ENCODE measurements around the gene PRKCH. TPM values are rescaled to one million over a fixed set of nuclear protein-coding genes. Genes with fewer than 3 reads are reported as not detected.

PRKCH gene
- total RNA-seq, 1 experiment from 2014 or later = 58.6 TPM

DNA sequence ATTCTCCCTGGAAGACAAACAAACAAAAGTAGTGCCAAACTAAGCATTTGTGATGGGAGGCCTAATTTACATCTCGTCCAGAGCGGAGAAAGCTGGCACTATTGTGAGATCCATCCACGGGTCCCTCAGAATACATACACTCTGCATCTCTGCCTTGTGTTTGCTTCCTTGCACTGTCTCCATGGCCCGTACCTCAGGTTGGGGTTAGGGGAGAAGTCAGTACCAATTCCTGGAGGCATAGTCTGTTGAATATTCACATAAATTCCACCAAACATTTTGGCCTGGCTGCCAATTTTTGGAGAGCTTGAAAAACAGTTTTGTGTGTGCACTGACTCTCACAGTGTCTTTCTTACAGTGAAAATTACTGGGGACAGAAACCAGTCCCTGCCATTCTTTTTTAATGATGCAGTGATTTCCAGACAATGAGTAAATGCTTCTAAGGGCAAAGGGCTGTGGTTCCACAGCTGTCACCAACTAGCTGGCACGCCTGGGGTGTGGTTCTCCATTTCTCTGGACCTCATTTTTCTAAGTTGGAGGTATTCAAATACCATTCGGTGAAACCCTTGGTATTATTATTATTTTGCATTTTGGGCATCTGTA lies 254.3 kb downstream of the PRKCH start:
- no peak for DNase-seq (ENCODE audit: low read depth, low spot score)
- in situ Hi-C loops (cut with HindIII; ENCODE audit: low pct_unique_long_range_greater_than_20kb, low sequenced_read_pairs) = no loop called here

DNA sequence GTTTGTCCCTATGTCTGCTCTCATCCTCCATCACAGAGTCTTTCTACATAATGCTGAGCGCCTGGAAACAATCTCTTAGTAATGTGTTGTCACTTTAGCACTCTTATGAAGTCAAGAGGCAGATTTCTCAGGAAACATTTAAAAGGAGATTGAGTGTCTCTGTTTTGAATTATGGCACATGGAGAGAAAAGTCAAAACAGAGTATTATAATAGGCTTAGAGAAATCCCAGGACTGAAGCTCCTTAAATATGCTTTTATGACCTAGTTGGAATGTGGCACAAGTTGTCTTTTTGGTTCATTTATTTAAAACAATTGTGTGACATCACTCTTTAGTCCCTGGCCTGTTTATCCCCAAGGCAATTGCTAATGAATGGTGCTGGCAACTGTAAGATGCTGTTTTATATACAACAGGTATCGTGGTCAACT lies 256.1 kb downstream of the PRKCH start:
- no peak for DNase-seq (ENCODE audit: low read depth, low spot score)
- in situ Hi-C loops (cut with HindIII; ENCODE audit: low pct_unique_long_range_greater_than_20kb, low sequenced_read_pairs) = no loop called here

DNA sequence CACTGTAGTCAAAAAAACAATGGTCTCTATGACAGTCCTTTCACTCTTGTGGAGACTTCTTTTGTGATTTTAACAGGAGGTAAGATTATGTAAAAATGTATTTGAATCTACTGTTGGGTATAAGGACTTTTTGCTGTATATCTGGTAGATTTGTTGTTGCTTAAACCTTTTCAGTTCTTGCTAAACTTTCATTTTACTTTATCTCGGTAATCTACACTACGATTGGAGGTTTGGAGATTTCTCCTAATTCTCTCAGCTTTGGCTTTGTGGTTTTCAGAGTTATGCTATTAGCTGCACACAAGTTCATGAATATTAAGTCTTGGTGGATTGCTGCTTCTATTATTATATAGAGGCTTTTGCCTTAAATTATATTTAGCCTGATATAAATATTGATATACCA lies 257.4 kb downstream of the PRKCH start:
- in situ Hi-C loops (cut with HindIII; ENCODE audit: low pct_unique_long_range_greater_than_20kb, low sequenced_read_pairs) = no loop called here
- no peak for DNase-seq (ENCODE audit: low read depth, low spot score)

DNA sequence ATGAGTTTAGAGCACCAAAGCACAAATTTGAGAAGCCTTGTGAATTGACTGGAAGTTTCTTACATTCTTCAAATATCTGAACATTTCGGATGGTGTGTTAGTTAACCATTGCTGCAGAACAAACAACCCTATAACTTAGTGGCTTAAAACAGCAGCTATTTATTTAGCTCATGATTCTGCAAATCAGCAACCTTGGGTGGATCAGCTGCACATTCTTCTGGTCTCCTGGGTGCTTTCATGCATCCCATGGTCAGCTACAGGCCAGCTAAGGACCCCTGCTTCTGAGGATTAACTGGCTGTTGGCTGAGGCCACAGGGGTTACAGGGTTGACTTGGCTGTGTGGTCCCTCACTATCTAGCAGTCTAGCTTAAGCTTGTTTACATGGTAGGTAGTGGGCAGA lies 260.0 kb downstream of the PRKCH start:
- in situ Hi-C loops (cut with HindIII; ENCODE audit: low pct_unique_long_range_greater_than_20kb, low sequenced_read_pairs) = no loop called here
- DNase-seq (ENCODE audit: low read depth, low spot score) = no peak

DNA sequence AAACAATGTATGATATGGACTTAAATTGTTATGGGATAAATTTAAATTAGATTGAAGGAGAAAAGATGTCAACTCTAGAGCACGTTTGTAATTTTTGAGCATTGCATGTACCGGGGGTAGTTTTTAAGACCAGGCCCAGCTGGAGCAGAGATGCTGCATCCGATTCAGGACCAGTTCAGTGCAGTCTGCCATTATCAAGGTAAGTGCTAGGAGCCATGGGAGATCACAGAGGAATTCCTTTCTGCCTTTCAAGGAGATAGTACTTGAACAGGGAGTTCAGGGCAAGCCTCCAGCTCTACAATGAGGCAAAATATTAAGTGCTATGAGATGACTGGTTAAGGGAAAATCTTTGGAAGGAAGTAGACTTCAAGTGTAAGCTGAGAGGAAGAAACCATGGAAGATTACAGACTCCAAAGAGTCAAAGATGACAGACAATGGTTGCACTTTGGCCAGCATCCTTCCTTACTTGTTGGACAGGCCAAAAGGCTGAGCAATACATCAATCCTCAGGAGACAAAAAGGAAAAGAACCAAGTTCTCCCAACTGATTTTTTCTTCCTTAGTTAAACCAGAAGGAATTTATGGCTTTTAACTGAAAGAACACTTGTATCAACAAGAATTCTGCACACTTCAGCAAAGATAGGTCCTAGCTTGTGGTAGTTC lies 260.7 kb downstream of the PRKCH start:
- in situ Hi-C loops (cut with HindIII; ENCODE audit: low pct_unique_long_range_greater_than_20kb, low sequenced_read_pairs) = no loop called here
- DNase-seq (ENCODE audit: low read depth, low spot score) = no peak

DNA sequence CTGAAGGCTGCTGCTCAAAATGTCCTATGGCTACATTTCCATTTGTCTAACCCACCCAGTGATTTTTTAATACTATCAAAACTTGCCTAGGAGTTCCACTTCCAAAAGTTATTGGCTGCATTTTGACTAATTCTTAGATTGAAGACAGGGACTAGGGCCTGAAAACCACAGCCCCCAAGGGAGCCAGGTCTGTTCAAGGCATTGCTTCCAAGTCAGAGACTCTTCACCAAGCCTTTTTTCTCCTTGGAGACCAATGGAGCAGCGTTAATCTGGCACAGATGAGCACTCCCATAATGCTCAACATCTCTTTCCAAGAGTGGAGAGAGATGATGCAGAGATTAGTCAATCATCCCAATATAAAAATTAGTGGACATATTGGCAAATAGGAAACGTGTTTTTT lies 261.4 kb downstream of the PRKCH start:
- in situ Hi-C loops (cut with HindIII; ENCODE audit: low pct_unique_long_range_greater_than_20kb, low sequenced_read_pairs) = no loop called here
- DNase-seq (ENCODE audit: low read depth, low spot score) = no peak

DNA sequence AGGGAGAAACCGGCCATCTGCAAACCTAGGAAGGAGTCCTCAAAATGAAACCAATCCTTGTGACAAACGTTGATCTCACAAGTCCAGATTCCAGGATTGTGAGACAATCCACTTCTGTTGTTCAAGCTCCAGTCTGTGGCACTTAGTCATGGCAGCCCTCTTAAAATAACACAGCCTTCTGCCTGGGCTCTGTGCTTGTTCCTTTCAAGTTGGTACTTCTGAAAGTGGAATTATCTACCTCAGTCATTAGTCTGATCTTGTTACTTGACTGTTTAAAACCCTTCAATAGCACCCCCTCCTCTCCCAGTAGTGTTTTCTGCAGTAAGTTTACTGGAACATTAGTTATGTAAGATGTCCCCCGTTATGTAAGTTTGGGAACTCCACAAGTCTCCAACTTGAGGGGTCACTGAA lies 263.0 kb downstream of the PRKCH start:
- in situ Hi-C loops (cut with HindIII; ENCODE audit: low pct_unique_long_range_greater_than_20kb, low sequenced_read_pairs) = no loop called here
- peak; percentile 22 for DNase-seq (ENCODE audit: low read depth, low spot score)

DNA sequence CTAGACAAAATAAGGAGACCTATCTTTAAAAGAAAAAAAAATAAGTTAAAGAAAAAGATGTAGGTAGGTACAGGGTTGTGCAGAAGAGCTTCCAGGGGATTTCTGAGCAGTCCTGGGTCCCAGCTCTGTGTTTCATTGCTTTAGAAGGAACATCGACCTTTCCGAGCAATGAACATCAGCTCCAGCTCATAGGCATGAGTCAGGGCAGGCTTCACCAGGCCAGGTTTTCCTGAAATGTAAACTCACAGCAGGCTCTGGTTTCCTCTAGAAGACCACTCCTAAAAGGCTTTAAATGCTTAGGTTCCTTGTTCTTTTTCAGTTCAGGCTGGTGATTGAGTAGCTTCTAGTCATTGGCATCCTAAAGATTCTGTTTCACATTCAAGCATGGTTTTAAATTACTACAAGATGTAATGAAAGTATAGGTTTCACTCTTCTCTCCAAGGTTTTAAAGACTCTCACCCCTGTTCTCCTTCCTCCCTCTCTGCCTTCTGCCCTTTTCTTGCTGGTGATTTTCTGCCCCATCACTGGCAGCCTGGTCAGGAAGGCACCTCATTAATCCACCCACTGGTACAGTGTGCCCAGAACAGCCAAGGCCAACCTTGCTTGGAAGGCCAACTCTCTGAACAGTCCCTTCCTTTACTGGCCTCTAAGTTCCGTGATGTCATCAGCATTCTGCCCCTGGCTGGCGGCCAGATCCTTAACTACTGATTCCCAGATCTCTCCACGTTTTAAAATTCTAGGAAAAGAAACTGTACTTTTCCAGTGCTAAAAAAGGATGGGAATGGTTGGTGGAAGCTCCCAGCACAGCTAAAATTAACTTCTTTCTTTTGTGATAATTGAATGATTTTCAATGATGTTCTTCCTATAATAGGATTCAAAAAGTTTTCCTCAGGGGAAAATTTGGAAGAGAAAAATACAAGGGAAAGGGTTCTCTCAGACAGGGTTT lies 264.5 kb downstream of the PRKCH start:
- peak; percentile 5 for DNase-seq (ENCODE audit: low read depth, low spot score)
- in situ Hi-C loops (cut with HindIII; ENCODE audit: low pct_unique_long_range_greater_than_20kb, low sequenced_read_pairs) = no loop called here

DNA sequence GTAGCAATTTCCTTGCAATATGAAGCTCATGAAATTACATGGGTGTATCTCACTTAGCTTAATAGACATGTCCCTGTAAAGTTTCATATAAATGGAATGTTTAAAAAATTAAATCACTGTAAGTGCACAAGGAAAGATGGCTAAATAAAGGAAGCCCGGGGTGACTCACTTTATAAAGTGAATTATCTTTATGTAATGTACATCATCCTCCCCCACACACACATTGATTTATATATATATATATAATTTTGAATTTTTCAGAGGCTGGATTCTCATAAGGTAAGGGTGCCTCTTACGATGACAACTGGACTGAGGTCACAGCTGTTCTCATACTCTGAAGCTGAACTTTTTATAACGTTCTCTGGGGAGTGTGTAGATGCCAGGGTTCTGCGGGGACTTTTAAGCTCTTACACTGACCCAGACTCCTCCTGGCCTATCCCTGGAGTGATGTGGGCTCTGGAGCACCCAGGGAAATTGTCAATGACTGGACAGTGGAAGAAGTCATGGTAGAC lies 265.2 kb downstream of the PRKCH start:
- in situ Hi-C loops (cut with HindIII; ENCODE audit: low pct_unique_long_range_greater_than_20kb, low sequenced_read_pairs) = no loop called here
- DNase-seq (ENCODE audit: low read depth, low spot score) = no peak

DNA sequence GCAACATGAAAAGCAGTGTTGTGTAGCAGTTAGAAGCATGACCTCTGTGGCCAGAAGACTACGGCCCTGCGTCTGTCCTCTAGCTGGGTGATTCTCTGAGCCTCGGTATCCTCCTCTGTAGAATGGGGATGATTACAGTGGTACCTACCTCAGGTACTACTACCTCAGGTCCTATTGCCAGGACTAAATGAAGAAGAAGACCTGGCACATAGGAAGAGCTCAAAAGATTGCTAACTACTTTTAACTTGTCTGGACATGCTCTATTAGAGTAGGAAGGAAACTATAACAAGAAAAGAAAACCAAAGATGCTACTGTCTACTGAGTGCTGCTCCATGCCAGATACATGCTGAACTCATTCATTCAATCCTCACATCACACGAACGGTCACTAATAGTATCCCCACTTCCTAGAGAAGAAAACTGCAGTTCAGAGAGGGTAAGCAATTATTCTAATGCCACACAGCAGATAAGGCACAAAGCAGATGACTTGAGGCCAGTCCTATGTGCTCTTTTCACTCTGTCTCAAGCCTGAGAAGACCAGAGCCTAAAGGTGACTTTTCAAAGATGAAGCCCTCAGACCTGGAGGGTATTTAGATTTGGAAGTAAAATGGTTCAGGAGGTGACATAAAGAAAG lies 265.8 kb downstream of the PRKCH start:
- DNase-seq (ENCODE audit: low read depth, low spot score) = no peak
- in situ Hi-C loops (cut with HindIII; ENCODE audit: low pct_unique_long_range_greater_than_20kb, low sequenced_read_pairs) = no loop called here

DNA sequence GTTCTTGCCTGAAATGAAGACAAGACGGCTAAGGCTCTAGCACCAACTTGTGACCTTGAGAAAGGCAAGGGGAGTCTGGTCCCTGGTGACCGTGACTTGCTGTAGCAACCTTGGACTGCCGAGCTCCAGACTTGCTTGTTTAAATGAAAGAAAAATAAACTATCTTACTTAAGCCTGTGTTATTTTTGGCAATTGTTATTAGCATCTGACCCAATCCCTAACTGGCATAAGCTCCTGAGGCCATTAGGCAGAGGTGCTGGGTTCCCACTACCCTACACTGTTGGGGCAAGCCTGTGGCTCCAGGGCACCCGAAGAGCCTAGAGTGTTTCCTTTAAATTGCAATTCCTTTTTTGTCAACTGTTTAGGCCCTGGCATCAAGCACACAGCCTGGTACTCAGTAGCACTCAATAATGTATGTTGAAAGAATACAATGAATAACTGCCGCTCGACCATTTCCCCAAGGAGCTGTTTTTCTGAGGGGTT lies 267.1 kb downstream of the PRKCH start:
- in situ Hi-C loops (cut with HindIII; ENCODE audit: low pct_unique_long_range_greater_than_20kb, low sequenced_read_pairs) = no loop called here
- no peak for DNase-seq (ENCODE audit: low read depth, low spot score)

DNA sequence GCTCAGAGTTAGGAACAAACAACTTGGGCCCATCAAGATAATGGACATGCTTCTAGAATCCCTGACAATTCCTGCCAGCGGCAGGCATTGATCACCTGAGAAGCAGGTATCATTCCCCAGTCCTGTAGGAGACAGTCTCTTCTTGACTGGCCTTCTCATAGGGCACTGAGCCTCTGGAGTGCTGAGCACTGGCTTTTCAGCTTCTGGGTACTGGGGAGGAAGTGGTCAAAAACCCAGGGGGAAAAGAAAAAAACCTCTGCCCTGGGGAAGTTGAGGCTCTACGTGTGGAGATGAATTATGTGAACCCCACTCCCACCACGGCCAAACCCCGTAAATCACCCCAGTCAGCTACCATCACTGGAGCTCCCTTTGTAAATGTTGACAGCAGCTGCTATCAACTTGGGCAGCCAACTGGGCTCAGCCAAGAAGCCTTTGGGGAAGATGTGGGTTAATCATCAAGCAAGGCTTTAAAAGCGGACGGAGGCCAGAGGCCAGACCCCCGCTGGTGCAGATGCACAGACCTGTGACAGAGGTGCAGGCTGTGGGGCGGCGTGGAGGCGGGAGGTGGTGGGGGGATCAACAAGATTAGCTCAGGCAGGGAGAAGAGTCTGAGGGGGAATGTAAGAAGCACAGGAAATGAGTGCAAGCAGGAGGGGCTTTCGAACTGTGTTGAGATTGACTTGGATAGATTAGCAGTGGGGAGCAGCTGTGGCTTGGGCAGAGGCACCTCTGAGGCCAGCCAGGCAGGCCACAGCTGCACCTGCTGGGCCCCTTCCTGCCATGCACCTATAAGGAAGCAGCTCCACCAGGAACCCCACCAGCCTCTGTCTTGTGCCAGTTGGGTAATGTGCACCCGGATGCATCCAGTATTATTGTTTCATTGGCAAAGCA lies 268.6 kb downstream of the PRKCH start:
- in situ Hi-C loops (cut with HindIII; ENCODE audit: low pct_unique_long_range_greater_than_20kb, low sequenced_read_pairs) = no loop called here
- no peak for DNase-seq (ENCODE audit: low read depth, low spot score)

DNA sequence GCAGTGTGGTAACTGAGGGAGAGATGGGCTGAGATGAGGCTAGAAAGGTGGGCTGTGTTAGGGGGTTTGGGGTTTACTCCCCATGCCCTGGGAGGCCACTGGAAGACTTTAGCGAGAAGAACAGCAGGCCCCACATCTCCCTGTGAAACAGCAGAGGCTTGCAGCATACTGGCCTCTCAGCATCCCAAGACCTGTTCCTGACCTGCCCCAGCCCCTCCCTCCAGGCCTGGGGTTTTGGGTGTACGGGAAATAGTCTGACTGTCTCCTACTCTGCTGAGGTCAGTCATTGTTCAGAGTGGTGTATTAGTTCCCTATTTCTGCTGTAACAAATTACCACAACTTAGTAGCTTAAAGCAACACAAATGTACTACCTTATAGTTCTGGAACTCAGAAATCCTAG lies 270.5 kb downstream of the PRKCH start:
- in situ Hi-C loops (cut with HindIII; ENCODE audit: low pct_unique_long_range_greater_than_20kb, low sequenced_read_pairs) = no loop called here
- no peak for DNase-seq (ENCODE audit: low read depth, low spot score)

DNA sequence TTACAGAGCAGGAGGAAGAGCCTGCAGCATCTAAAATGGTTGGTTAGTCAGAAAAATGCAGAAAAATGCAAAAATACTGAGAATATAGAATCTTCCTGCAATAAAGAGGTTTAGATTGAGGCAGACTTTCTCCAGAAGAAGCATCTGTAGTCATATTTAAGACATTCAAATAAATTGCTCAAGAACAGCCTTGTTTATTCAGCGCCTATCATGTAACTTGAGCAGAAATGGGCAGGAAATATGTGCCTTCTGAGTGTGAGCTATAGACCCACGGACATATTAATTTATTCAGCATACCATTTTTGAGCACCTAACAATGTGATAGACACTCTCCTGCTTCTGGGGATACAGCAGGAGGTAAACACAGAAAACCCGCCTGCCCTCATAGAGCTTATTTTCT lies 272.0 kb downstream of the PRKCH start:
- no peak for DNase-seq (ENCODE audit: low read depth, low spot score)
- in situ Hi-C loops (cut with HindIII; ENCODE audit: low pct_unique_long_range_greater_than_20kb, low sequenced_read_pairs) = no loop called here

DNA sequence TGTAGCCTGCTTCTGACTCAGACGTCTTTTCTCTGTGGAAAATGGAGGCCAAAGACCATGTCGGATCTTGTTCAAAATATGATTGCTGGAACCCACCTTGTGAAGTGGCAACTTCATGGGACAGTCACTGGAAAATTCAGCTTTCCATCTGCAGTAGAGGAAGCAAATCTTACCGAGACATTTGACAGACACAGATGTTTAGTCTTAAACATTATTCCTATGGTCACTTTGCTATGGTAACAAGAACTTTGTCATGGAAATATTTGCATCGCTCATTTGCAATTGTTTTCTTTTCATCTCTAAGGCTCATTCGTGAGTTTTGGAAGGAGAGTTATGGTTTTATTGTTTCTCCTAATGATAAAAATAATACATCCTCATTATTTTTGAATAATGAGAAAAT lies 275.6 kb downstream of the PRKCH start:
- no peak for DNase-seq (ENCODE audit: low read depth, low spot score)
- in situ Hi-C loops (cut with HindIII; ENCODE audit: low pct_unique_long_range_greater_than_20kb, low sequenced_read_pairs) = no loop called here

DNA sequence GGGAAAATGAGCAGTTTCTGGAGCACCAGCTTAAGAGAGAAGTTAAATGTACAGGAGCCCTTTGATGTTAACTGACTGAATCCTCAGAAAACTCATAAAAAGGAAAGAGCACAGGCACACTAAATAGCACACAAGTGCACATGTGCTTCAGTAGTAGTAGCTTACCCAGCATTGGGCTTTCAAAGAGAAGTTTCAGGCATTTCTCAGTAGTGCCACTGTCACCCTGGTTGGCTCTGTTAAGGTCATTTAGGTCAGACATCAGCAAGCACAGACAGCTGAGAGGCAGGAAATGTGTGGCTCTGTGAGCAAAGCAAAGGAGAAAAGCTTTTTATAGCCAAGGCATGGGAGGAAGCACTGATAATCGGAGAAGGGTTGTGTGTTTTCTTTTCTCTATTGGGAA lies 277.6 kb downstream of the PRKCH start:
- in situ Hi-C loops (cut with HindIII; ENCODE audit: low pct_unique_long_range_greater_than_20kb, low sequenced_read_pairs) = no loop called here

DNA sequence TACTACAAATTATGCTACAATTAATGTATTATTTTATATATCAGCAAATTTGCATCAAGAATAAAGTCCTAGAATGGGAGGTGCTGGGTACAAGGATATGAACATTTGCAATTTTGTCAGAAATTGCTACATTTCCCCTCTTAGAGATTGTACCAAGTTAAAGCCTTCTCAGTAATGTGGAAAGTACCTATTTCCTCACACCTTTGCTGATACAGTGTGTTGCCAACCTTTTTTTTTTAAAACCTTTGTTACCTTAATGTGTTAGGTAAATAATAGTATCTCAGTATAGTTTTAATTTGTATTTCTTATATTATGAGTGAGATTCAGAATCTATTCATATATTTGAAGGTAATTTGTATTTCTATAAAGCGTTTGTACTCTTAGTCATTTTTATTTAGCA lies 278.6 kb downstream of the PRKCH start:
- DNase-seq (ENCODE audit: low read depth, low spot score) = no peak
- in situ Hi-C loops (cut with HindIII; ENCODE audit: low pct_unique_long_range_greater_than_20kb, low sequenced_read_pairs) = no loop called here

More for the DNA sequence above, 277.6 kb downstream of the PRKCH start:
- DNase-seq (ENCODE audit: low read depth, low spot score) = no peak
